COLO668 (cell line): Measurements from ENCODE around the gene ACOT9.
A peak's percentile ranks its signal among the peaks of the same experiment; 100 is the strongest.
"Not testable (repeated sequence)": the region's sequence is repeated elsewhere in the genome, so short reads cannot be mapped to it uniquely, and the experiment has no call there.

ENCODE experiments used
- DNase-seq: peaks from one replicate; lab custom pipeline; 2025; ENCODE audit not compliant: unreplicated experiment; lab: John Stamatoyannopoulos, UW

ACOT9 gene

DNA sequence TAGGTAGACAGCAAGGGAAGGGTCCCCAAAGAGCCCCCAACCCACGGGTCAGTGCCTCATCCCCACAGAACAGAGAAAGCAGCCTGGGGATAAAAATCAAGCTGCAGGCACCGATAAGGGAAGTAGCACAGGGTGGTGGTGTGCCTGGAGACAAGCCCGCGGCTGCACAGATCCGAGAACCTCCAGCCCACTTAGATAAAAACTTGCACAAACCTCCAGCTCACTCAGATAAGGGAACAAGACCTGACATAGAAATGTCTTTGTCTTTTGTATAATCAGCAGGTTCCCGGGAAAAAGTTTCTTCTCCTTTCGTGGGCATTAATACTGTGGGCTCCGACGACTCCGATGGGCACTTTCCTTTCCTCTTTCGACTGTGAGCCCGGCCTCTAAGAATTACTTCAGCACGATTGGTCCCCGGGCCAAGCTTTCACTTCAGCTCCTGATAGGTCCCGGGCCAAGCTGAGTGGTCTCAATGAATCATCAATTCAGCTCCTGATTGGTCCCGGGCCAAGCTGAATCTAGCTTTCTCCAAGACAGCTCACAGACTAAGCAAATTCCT, 43.4 kb downstream of the ACOT9 start:
- no peak for DNase-seq

DNA sequence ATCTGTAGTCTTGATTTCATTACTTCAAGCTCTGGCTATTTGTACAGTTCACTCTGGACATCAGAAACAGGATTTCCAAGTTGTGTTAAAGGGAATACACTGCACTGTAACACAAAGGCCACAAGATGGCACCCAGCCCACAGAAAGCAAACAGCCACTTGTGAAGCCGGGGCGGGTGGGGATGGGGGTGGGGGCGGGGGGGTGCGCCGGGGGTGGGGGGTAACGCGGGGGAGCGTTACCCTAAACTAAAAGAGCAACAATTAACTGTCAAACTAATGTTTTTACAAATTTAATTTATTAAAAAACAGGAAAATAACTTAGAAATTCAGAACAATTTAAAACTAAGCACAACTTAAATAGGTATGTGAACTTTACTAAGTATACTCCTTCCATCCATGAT, 48.5 kb downstream of the ACOT9 start:
- peak; percentile 22 for DNase-seq

DNA sequence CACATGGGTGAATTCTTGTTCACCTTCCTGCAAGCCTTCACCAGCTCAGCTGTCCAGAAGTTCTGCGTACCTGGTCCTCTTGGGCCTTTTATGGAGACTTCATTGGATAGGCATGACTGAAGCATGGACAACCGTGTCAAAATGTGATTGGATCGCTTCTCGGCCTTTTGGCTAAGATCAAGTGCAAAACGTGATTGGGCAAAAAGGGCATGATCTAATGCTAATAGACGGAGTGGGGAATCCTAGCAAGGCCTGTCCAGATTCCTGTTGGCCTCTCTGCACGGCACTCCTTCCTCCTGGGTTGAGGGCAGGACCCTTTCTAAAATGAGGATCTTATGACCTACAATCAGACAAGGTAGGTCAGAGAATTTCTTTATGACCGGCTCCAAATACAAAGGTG, 50.9 kb downstream of the ACOT9 start:
- no peak for DNase-seq

DNA sequence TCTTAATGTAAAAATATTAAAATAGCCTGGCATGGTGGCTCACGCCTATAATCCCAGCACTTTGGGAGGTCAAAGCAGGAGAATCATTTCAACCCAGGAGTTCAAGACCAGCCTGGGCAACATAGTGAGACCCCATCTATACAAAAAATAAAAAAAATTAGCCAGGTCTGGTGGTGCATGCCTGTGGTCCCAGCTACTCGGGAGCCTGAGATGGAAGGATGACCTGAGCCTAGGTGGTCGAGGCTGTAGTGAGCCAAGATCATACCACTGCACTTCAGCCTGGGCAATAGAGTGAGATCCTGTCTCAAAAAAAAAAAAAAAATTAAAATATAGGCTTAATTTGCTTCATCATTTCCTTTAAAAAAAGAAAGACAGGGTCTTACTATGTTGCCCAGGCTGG, 66.6 kb downstream of the ACOT9 start:
- DNase-seq: not testable (repeated sequence)

DNA sequence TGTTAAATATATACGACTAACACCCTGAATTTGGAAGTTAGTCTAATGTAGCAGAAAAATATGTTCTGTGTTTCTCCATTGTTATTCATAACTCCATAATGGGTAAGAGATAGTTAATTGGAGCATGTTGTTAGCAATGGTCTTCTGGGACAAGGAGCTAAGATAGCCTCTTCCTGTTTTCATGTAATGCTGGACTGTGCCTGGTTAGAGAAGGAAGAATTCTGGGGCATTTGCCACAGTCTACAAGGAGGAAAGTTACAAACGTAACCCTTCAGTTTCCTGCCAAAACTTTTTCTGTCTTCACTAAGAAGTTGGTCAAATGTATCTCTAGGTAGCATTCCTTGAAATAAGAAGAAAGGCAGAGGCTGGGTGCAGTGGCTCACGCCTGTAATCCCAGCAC, 70.0 kb downstream of the ACOT9 start:
- no peak for DNase-seq

DNA sequence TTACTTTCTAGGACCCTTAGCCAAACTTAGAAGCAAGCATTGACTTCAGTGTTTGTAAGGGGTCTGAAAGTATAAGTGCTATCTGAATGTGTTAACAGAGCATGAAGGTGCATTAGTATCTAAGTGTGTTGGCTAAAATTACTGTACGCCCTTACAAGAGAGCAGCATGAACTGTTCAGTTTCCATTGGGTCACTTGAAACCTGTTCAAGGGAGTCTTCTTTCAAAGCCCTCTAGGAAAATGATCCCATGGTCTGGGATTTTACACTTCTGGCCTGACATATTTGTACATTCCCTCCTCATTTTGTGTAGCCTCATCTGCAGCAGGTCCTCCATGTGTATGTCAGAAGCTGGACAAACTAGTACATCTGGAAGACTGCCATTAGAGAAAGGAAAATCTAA, 72.5 kb downstream of the ACOT9 start:
- no peak for DNase-seq

DNA sequence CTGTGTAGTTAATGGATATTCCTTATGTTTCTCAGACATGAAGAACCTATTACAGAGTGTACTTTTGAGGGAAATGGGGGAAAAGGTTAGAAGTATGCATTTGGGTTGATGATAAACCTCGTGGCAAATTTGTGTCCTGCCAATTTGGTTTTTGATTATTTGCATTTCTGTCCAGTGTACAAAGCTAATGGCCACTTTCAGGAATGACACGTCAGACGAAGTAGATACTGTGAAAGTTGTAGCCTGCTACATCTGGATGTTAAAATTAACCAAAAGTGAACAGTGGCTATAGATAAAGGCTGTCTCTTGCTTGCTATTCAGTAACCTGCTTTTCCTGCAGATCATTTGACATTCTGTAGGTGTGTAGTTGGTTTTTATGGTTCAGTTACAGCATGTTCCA, 74.7 kb downstream of the ACOT9 start:
- no peak for DNase-seq

DNA sequence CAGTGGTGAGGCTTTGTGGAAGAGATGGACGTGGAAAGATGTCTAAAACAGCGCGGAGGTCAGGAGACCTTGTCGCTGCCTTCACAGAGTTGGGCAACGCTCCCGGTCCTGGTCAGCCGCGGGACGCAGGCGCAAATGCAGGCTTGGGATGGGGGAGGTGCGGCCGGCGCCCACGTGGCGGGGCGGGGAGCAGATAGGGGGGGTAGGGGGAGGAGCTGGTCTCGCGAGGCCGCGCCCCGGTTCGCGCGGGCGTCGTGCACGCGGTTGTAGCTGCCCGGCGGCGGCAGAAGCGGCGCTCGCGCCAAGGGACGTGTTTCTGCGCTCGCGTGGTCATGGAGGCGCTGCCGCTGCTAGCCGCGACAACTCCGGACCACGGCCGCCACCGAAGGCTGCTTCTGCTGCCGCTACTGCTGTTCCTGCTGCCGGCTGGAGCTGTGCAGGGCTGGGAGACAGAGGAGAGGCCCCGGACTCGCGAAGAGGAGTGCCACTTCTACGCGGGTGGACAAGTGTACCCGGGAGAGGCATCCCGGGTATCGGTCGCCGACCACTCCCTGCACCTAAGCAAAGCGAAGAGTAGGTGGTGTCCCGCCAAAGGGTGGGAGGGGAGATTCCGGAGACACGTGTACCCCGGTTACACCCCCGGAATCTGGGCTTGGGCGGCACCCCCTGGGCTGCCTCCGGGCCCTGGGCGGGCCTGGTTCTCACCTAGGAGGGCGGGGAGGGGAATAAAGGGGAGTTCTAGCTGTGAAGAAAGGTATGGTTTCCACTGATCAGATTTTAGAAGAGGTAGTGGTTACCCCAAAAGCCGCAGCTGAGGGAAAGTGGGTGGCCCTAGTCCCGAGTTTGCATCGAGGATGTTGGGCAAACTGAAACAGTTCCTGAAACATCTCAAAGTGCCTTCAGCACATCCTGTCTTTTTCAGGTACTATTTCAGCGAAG, 75.6 kb downstream of the ACOT9 start, which contains the start of gene PRDX4:
Gene PRDX4 (plus strand): TSS at position 255 of the 939 bp plus-strand sequence. CDS start 78 bp downstream, at position 333.
- peak; percentile 93 for DNase-seq

DNA sequence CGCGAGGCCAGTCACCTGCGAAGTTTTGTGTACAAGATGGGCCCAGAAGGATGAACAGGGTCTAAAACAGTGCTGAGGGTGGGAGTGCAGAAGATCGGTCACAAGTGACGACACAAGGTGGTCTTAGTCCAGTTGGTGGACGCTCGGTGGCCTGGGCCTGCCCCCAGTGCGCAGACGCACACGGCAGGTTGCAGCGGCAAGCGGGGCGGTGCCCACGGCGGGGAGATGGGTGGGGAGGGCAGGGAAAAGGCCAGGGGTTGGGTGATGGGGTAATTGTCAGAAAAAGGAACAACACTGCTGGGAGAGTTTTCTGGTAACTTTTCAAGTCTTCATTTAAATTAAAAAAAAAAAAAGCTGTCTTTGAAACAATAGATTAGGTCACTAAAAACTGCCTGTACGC, 76.8 kb downstream of the ACOT9 start:
- DNase-seq: no peak

DNA sequence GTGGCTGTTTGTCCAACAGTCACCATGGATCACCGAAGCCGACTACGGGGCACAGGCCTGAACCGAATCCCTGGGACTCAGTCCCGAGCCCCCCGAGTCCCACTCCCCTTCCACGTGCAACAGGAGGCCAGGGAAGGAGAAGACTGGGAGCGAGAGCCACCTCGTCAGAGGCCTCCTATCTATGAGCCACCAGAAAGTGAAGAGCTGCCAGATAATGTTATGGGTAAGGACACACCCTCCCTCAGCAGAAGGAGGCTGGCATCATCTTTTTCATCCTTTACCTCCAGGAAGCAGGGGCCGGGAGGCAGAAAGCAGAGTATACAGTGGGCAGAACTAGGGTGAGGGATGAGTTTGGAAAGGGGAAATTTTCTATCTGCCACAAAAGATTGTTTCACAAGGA, 78.6 kb downstream of the ACOT9 start:
- no peak for DNase-seq

DNA sequence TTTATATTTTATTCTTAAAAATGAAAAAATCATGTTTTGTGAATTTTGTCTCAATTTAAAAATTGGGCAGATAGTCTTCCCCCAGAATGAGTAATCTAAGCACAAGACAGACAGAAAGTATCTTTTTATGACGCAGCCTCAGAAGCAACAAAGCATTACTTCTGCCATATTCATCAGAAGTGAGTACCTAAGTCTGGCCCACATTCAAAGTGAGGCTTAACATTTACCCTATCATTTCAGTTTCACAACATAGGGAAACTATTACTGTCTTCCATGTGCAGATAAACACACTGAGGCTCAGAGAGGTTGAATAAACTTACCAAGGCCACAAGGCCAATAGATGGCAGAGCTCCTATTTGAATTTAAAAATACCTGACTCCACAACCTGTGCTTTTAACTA, 80.2 kb downstream of the ACOT9 start:
- no peak for DNase-seq

DNA sequence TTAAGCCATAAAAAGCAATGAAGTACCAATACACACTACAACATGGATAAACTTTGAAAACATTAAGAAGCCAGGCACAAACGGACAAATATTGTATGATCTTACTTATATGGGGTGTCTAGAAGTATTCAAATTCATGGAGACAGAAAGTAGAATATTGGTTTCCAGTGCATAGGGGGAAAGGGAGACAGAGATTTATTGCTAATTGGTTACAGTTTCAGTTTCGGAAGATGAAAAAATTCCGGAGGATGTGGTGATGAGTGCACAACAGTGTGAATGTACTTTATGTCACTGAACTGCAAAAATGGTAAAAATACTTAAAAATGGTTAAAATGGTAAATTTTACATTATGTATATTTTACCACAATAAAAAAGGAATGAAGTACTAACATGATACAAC, 80.9 kb downstream of the ACOT9 start:
- DNase-seq: no peak

DNA sequence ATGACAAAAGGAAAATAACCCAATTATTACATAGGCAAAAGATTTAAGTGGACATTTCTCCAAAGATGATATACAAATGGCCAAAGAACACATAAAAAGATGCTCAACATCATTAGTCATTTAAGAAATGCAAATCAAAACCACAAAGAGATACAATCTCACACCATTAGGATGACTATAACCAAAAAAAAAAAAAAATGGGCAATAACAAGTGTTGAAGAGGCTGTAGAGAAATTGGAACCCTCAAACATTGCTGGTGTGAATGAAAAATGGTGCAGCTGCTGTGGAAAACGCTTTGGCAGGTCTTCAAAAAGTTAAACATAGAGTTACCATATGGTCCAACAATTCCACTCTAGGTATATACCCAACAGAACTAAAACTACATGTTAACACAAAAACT, 81.4 kb downstream of the ACOT9 start:
- no peak for DNase-seq

DNA sequence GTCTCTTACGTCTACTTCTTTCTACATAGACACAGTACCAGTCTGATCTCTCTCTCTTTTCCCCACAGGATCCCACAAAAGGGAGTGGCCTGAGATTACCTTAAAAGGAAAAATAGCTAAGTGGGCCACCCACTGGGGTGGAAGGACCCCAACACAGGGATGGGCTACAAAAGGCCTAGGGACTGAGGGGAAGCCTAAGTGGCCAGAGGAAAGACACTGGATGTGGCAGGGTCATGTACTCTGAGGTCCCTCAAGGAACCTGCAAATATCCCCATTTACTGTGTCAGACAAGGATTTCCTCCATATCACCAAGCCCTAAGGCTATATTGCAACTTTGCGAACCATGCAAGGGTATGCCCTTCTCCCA, 82.3 kb downstream of the ACOT9 start:
- no peak for DNase-seq

DNA sequence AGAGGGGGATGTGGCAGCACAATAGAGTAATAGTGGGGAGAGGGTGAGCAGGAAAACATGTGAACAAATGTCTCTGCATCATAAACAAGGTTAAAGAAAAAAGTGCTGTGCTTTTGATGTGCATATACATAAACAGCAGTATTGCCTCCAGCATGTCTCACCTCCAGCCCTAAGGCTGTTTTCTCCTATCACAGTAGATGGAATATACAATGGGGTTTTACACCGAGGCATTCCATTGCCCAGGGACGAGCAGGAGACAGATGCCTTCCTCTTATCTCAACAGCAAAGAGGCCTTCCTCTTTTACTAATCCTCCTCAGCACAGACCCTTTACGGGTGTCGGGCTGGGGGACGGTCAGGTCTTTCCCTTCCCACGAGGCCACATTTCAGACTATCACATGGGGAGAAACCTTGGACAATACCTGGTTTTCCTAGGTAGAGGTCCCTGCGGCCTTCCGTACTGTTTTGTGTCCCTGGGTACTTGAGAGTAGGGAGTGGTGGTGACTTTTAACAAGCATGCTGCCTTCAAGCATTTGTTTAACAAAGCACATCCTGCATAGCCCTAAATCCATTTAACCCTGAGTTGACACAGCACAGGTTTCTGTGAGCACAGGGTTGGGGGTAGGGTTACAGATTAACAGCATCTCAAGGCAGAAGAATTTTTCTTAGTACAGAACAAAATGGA, 82.9 kb downstream of the ACOT9 start:
- not testable (repeated sequence) for DNase-seq

DNA sequence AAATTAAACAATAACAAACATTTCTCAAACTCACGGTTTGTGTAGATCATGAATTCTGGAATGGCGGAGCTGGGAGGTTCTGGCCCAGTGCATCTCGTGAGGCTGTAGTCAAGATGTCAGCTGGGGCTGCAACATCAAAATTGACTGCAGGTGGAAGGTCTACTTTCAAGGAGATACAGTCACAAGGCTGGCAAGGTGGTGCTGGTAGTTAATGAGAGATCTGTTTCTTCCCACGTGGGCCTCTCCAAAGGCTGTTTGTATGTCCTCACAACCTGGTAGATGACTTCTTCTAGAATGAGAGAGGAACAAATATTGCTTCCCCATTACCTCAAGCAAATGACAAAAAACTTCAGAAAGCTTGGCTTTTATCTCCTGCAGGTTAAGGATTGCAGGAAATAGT, 83.7 kb downstream of the ACOT9 start:
- DNase-seq: no peak

DNA sequence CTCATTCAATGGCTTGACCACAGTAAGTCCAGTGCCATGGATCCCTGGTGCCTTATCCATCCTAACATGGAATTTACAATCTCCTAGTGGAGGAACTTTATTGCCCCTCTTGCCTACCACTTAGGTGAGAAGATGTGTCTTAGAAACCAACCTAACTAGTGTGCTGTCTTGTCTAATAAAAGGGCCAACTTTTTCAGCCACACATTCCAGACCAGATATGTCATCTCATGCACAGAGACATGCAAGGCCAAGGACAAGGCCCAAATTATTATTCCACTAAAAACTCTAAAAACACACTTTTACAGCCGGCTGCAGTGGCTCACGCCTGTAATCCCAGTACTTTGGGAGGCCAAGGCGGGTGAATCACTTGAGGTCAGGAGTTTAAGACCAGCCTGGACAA, 86.4 kb downstream of the ACOT9 start:
- DNase-seq: no peak

DNA sequence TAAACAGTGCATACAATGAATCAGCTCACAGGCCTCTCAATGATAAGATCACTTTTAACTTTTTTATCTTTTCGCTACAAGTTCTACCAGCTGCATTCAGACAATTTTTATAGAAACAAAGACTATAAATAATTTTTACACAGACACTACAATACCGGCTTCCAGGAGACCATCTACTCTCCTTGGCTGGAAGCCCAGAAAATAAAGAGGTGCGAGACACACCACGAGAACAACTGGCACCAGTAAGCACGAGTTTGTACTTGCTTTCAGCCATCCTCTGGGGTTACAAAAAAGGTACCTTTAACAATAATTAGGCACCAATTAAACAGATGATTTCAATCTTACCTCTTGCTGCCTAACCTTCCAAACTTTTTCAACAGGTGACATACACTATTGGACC, 87.0 kb downstream of the ACOT9 start:
- no peak for DNase-seq
